Adrenal gland (tissue), 5 donors: ENCODE measurements around the gene UPK1A.

Source experiments
- POLR2A ChIP-seq, 2 donors: fragments of 450-650 bp; IDR thresholded peaks; one replicate each; pipeline ENCODE4 v1.6.1; 2017; ENCODE audit warnings: antibody characterized with exemption in 2 of 2, mild to moderate bottlenecking in 2 of 2, moderate library complexity in 1 of 2
- TF ChIP-seq, protein P1 (sequence below), 6 experiments: fragments of 450-650 bp in 4 of 6; fragments of 200-600 bp in 2 of 6; sonication (generic) in 1 of 6; IDR thresholded peaks; 1 replicate in 5 of 6; 2 replicates in 1 of 6; pipeline versions ENCODE4 v1.5.1 to v1.8.0; 2016 to 2021; ENCODE audit warnings: antibody characterized with exemption in 6 of 6, mild to moderate bottlenecking in 2 of 6, moderate library complexity in 1 of 6
- donor health status: DM: no; HTN: no; CAD: no.

DNA sequence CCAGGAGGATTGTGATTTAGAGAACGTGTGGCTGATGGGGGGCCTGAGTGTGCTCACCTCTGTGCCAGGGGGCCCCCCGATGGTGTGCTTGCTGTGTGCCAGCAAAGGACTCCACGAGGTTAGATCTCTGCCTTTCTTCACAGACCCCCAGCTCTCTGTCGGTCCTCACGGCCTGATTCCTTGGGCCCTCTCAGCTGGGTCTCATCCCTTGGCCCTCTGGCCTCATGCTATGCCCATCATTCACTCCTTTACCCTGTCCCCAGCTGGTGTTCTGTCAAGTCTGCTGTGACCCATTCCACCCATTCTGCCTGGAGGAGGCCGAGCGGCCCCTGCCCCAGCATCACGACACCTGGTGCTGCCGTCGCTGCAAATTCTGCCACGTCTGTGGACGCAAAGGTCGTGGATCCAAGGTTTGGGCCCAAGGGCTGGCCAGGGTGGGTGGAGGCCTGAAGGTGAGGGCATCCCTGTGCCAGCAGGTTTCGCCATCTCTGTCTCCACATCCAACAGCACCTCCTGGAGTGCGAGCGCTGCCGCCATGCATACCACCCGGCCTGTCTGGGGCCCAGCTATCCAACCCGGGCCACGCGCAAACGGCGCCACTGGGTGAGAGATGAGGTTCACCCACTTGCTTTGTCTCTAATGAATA is 59.0 kb downstream of the UPK1A start:
- TF ChIP-seq POLR2A (IDR thresholded peaks at IDR 0.05) = no peak
- TF ChIP-seq, protein P1, sequence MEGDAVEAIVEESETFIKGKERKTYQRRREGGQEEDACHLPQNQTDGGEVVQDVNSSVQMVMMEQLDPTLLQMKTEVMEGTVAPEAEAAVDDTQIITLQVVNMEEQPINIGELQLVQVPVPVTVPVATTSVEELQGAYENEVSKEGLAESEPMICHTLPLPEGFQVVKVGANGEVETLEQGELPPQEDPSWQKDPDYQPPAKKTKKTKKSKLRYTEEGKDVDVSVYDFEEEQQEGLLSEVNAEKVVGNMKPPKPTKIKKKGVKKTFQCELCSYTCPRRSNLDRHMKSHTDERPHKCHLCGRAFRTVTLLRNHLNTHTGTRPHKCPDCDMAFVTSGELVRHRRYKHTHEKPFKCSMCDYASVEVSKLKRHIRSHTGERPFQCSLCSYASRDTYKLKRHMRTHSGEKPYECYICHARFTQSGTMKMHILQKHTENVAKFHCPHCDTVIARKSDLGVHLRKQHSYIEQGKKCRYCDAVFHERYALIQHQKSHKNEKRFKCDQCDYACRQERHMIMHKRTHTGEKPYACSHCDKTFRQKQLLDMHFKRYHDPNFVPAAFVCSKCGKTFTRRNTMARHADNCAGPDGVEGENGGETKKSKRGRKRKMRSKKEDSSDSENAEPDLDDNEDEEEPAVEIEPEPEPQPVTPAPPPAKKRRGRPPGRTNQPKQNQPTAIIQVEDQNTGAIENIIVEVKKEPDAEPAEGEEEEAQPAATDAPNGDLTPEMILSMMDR (IDR thresholded peaks at IDR 0.05) = no peak
